Liver (tissue), 9 donors: Measurements from ENCODE around the gene MAP3K9. TPM values are rescaled to one million over a fixed set of nuclear protein-coding genes. Genes with fewer than 3 reads are reported as not detected.

Source experiments
- DNase-seq: peaks from one replicate; pipeline ENCODE4 v3.0.0-alpha.2; 2017; ENCODE audit warnings: low spot score
- H3K27ac ChIP-seq, 2 donors: one replicate each; pipeline ENCODE4 v1.7.0; 2013; ENCODE audit warnings: inconsistent platforms in 2 of 2, low read length in 2 of 2, control low read depth in 1 of 2, low read depth in 1 of 2, mild to moderate bottlenecking in 1 of 2
- H3K27me3 ChIP-seq, 4 donors: one replicate each; pipeline versions ENCODE4 v1.6.1 to v1.7.0; 2013; ENCODE audit warnings: low read length in 3 of 4, inconsistent platforms in 1 of 4, mild to moderate bottlenecking in 1 of 4, moderate library complexity in 1 of 4; ENCODE audit not compliant: control insufficient read depth in 4 of 4, insufficient read depth in 4 of 4
- H3K36me3 ChIP-seq, 4 donors: one replicate each; pipeline versions ENCODE4 v1.6.1 to v1.7.0; 2013; ENCODE audit warnings: low read length in 3 of 4, mild to moderate bottlenecking in 3 of 4, low read depth in 1 of 4, moderate library complexity in 1 of 4; ENCODE audit not compliant: control insufficient read depth in 4 of 4, insufficient read depth in 3 of 4
- H3K4me1 ChIP-seq, 4 donors: one replicate each; pipeline versions ENCODE4 v1.6.1 to v1.7.0; 2013; ENCODE audit warnings: low read length in 3 of 4, mild to moderate bottlenecking in 3 of 4, moderate library complexity in 1 of 4; ENCODE audit not compliant: control insufficient read depth in 4 of 4, insufficient read depth in 4 of 4
- H3K4me3 ChIP-seq, 3 donors: one replicate each; pipeline versions ENCODE4 v1.6.1 to v1.7.0; 2013; ENCODE audit warnings: low read length in 3 of 3, control low read depth in 1 of 3, low read depth in 1 of 3, mild to moderate bottlenecking in 1 of 3
- H3K9ac ChIP-seq, 2 donors: one replicate each; pipeline ENCODE4 v1.7.0; 2013; ENCODE audit warnings: low read length in 2 of 2, mild to moderate bottlenecking in 2 of 2, moderate library complexity in 2 of 2, control low read depth in 1 of 2, low read depth in 1 of 2
- H3K9me3 ChIP-seq, 4 donors: one replicate each; pipeline versions ENCODE4 v1.6.1 to v1.7.0; 2013; ENCODE audit warnings: low read length in 3 of 4; ENCODE audit not compliant: control insufficient read depth in 4 of 4
- EGR1 ChIP-seq, 2 donors: IDR thresholded peaks; 2 replicates each; pipeline ENCODE4 v1.6.1; 2016 to 2018; ENCODE audit warnings: antibody characterized with exemption in 2 of 2, low read depth in 2 of 2
- FOXA1 ChIP-seq: IDR thresholded peaks from 2 replicates; pipeline ENCODE4 v1.6.1; 2016; ENCODE audit warnings: antibody characterized with exemption
- FOXA2 ChIP-seq: IDR thresholded peaks from 2 replicates; pipeline ENCODE4 v1.6.1; 2016; ENCODE audit warnings: antibody characterized with exemption
- HNF4A ChIP-seq, 2 donors: conservative IDR thresholded peaks; 2 replicates each; pipeline ENCODE4 v1.6.1; 2016; ENCODE audit warnings: antibody characterized with exemption in 2 of 2, mild to moderate bottlenecking in 2 of 2
- HNF4G ChIP-seq: IDR thresholded peaks from 2 replicates; pipeline ENCODE4 v1.6.1; 2016; ENCODE audit warnings: antibody characterized with exemption
- JUND ChIP-seq, 2 donors: IDR thresholded peaks; 2 replicates each; pipeline ENCODE4 v1.6.1; 2016; ENCODE audit warnings: antibody characterized with exemption in 2 of 2
- NR2F2 ChIP-seq: IDR thresholded peaks from 2 replicates; pipeline ENCODE4 v1.6.1; 2016; ENCODE audit warnings: antibody characterized with exemption
- RAD21 ChIP-seq, 2 donors: IDR thresholded peaks; 2 replicates each; pipeline ENCODE4 v1.6.1; 2016; ENCODE audit warnings: antibody characterized with exemption in 2 of 2, mild to moderate bottlenecking in 2 of 2
- RXRA ChIP-seq, 2 donors: IDR thresholded peaks; 2 replicates each; pipeline ENCODE4 v1.6.1; 2017 to 2018; ENCODE audit warnings: antibody characterized with exemption in 2 of 2, mild to moderate bottlenecking in 1 of 2
- SP1 ChIP-seq: IDR thresholded peaks from 2 replicates; pipeline ENCODE4 v1.6.1; 2018; ENCODE audit warnings: antibody characterized with exemption, mild to moderate bottlenecking
- TAF1 ChIP-seq: conservative IDR thresholded peaks from 2 replicates; pipeline ENCODE4 v1.6.1; 2016; ENCODE audit warnings: antibody characterized with exemption, mild to moderate bottlenecking
- YY1 ChIP-seq: IDR thresholded peaks from 2 replicates; pipeline ENCODE4 v1.6.1; 2016; ENCODE audit warnings: antibody characterized with exemption, mild to moderate bottlenecking
- WGBS: extraction: QIAGEN DNeasy Blood & Tissue Kit; methylation state at CpG from one replicate; pipeline ENCODE4 v1.1.7; 2013; 5-methylcytosine and 5-hydroxymethylcytosine counted together
- polyA plus RNA-seq, 2 donors: library from polyadenylated mRNA; stranded (reverse) in 1 of 2; unstranded in 1 of 2; fragments of 200-250 nt in 1 of 2; fragments of >200 nt in 1 of 2; fragmentation: Nextera tagmentation in 1 of 2; extraction: Ambion mirVana in 1 of 2; gene quantifications; one replicate each; pipeline versions ENCODE4 v1.2.1 to v1.2.3, GENCODE V29; 2013 to 2015
- total RNA-seq, 2 donors: library from RNA; depleted of rRNA; stranded (reverse); fragments of >200 nt; gene quantifications; one replicate each; pipeline ENCODE4 v1.2.3, GENCODE V29; 2014
- TF ChIP-seq, protein P1 (sequence below): fragments of 150-350 bp; IDR thresholded peaks from 2 replicates; pipeline ENCODE4 v1.5.1; 2017; ENCODE audit warnings: improper control_type of control experiment, low read depth, low read length; ENCODE audit not compliant: missing input control
- TF ChIP-seq, protein P2 (sequence below): IDR thresholded peaks from 2 replicates; pipeline ENCODE4 v1.6.1; 2016; ENCODE audit warnings: antibody characterized with exemption
- TF ChIP-seq, protein P3 (sequence below): IDR thresholded peaks from 2 replicates; pipeline ENCODE4 v1.6.1; 2016; ENCODE audit warnings: antibody characterized with exemption
- TF ChIP-seq, protein P4 (sequence below): IDR thresholded peaks from 2 replicates; pipeline ENCODE4 v1.6.1; 2016; ENCODE audit warnings: antibody characterized with exemption
- TF ChIP-seq, protein P5 (sequence below): IDR thresholded peaks from 2 replicates; pipeline ENCODE4 v1.6.1; 2016; ENCODE audit warnings: antibody characterized with exemption, mild to moderate bottlenecking
- donor health status: healthy.
- donor health status: healthy.
- donor health status: healthy.
- donor health status: healthy.
- donor health status: healthy.

The MAP3K9 gene
- total and polyA plus RNA-seq, 4 donors = 0.65 to 5.2 (median 0.80) TPM

DNA sequence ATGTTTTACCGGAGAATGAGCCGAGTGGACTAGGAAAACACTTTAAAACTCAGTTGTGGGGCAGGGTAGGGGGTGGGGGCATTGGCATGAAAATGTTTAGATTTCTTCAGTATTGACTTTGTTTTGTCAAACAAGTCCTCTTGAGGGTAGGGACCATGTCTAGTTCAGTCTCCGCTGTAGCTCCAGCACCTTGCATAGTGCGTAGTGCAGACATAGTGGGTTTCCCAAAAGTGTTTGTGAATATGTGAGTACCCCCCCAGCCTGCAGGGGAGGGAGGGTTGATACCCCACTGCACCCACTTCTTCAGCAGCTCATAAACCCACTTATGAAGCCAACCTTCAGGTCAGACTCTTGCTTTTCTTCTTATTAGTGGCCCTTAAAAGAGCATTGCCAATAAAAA, 96.2 kb downstream of the MAP3K9 start:
- DNase-seq = no peak
- Histone ChIP-seq H3K27me3 (no peaks in the 10 kb centered on the region), H3K4me3 (no peak overlapping the region), H3K9ac (no peak overlapping the region), H3K4me1 (peaks cover 1 to 21% (median 11%) of the 10 kb centered on the region in 4 donors), H3K9me3 (no peaks in the 10 kb centered on the region), H3K27ac (no peak overlapping the region), H3K36me3 (no peaks in the 10 kb centered on the region)
- 82% methylated on average over 4 of the region's 4 CpGs for WGBS
- TF ChIP-seq, protein P1, sequence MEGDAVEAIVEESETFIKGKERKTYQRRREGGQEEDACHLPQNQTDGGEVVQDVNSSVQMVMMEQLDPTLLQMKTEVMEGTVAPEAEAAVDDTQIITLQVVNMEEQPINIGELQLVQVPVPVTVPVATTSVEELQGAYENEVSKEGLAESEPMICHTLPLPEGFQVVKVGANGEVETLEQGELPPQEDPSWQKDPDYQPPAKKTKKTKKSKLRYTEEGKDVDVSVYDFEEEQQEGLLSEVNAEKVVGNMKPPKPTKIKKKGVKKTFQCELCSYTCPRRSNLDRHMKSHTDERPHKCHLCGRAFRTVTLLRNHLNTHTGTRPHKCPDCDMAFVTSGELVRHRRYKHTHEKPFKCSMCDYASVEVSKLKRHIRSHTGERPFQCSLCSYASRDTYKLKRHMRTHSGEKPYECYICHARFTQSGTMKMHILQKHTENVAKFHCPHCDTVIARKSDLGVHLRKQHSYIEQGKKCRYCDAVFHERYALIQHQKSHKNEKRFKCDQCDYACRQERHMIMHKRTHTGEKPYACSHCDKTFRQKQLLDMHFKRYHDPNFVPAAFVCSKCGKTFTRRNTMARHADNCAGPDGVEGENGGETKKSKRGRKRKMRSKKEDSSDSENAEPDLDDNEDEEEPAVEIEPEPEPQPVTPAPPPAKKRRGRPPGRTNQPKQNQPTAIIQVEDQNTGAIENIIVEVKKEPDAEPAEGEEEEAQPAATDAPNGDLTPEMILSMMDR = no peak
- TF ChIP-seq, protein P2, sequence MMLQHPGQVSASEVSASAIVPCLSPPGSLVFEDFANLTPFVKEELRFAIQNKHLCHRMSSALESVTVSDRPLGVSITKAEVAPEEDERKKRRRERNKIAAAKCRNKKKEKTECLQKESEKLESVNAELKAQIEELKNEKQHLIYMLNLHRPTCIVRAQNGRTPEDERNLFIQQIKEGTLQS = no peak
- TF ChIP-seq FOXA1 = no peak
- no peak for TF ChIP-seq HNF4A (conservative IDR thresholded peaks at IDR 0.05)
- no peak for TF ChIP-seq YY1
- no peak for TF ChIP-seq TAF1
- no peak for TF ChIP-seq RXRA (IDR thresholded peaks at IDR 0.05)
- TF ChIP-seq, protein P3, sequence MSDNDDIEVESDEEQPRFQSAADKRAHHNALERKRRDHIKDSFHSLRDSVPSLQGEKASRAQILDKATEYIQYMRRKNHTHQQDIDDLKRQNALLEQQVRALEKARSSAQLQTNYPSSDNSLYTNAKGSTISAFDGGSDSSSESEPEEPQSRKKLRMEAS = no peak
- TF ChIP-seq, protein P4, sequence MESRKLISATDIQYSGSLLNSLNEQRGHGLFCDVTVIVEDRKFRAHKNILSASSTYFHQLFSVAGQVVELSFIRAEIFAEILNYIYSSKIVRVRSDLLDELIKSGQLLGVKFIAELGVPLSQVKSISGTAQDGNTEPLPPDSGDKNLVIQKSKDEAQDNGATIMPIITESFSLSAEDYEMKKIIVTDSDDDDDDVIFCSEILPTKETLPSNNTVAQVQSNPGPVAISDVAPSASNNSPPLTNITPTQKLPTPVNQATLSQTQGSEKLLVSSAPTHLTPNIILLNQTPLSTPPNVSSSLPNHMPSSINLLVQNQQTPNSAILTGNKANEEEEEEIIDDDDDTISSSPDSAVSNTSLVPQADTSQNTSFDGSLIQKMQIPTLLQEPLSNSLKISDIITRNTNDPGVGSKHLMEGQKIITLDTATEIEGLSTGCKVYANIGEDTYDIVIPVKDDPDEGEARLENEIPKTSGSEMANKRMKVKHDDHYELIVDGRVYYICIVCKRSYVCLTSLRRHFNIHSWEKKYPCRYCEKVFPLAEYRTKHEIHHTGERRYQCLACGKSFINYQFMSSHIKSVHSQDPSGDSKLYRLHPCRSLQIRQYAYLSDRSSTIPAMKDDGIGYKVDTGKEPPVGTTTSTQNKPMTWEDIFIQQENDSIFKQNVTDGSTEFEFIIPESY = no peak
- TF ChIP-seq HNF4G = no peak
- no peak for TF ChIP-seq EGR1 (IDR thresholded peaks at IDR 0.05; ENCODE audit: low read depth in 2 of 2)
- TF ChIP-seq, protein P5, sequence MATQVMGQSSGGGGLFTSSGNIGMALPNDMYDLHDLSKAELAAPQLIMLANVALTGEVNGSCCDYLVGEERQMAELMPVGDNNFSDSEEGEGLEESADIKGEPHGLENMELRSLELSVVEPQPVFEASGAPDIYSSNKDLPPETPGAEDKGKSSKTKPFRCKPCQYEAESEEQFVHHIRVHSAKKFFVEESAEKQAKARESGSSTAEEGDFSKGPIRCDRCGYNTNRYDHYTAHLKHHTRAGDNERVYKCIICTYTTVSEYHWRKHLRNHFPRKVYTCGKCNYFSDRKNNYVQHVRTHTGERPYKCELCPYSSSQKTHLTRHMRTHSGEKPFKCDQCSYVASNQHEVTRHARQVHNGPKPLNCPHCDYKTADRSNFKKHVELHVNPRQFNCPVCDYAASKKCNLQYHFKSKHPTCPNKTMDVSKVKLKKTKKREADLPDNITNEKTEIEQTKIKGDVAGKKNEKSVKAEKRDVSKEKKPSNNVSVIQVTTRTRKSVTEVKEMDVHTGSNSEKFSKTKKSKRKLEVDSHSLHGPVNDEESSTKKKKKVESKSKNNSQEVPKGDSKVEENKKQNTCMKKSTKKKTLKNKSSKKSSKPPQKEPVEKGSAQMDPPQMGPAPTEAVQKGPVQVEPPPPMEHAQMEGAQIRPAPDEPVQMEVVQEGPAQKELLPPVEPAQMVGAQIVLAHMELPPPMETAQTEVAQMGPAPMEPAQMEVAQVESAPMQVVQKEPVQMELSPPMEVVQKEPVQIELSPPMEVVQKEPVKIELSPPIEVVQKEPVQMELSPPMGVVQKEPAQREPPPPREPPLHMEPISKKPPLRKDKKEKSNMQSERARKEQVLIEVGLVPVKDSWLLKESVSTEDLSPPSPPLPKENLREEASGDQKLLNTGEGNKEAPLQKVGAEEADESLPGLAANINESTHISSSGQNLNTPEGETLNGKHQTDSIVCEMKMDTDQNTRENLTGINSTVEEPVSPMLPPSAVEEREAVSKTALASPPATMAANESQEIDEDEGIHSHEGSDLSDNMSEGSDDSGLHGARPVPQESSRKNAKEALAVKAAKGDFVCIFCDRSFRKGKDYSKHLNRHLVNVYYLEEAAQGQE = no peak
- TF ChIP-seq JUND (IDR thresholded peaks at IDR 0.05) = no peak
- no peak for TF ChIP-seq RAD21 (IDR thresholded peaks at IDR 0.05)

DNA sequence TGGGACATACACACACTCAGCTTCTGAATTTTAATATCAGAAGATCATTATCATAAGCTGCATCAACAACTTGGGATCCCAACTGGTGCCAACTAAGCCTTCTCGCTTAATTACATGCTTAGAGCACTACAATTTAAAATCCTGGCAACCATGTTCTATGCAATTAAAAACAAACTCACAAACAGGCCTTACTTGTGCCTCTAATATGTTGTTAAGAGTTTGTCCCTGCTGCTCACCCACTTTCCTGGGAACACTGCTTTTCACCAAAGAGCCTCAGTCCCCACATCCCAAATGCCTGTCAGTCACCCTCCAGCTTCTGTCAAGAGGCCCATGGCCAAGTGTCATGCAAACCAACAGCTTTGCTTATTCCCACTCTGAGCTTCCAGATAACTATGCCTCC, 97.9 kb downstream of the MAP3K9 start:
- Histone ChIP-seq H3K4me1 (peaks cover 0 to 10% (median 2%) of the 10 kb centered on the region in 4 donors), H3K27me3 (no peaks in the 10 kb centered on the region), H3K27ac (no peak overlapping the region), H3K9me3 (no peaks in the 10 kb centered on the region), H3K9ac (no peak overlapping the region), H3K4me3 (no peak overlapping the region), H3K36me3 (no peaks in the 10 kb centered on the region)
- DNase-seq = no peak
- WGBS = 98% methylated on average over 1 of the region's 1 CpG
- TF ChIP-seq TAF1 (no peak), HNF4A (conservative IDR thresholded peaks at IDR 0.05) (no peak), SP1 (no peak), RAD21 (IDR thresholded peaks at IDR 0.05) (no peak), FOXA2 (no peak), NR2F2 (no peak), JUND (IDR thresholded peaks at IDR 0.05) (no peak), RXRA (IDR thresholded peaks at IDR 0.05) (no peak)
- TF ChIP-seq, protein P3 = no peak
- TF ChIP-seq, protein P4 = no peak
- TF ChIP-seq, protein P2 = no peak
- TF ChIP-seq, protein P5 = no peak
